ENCODE data around the gene TRAPPC2B.

The TRAPPC2B gene

DNA sequence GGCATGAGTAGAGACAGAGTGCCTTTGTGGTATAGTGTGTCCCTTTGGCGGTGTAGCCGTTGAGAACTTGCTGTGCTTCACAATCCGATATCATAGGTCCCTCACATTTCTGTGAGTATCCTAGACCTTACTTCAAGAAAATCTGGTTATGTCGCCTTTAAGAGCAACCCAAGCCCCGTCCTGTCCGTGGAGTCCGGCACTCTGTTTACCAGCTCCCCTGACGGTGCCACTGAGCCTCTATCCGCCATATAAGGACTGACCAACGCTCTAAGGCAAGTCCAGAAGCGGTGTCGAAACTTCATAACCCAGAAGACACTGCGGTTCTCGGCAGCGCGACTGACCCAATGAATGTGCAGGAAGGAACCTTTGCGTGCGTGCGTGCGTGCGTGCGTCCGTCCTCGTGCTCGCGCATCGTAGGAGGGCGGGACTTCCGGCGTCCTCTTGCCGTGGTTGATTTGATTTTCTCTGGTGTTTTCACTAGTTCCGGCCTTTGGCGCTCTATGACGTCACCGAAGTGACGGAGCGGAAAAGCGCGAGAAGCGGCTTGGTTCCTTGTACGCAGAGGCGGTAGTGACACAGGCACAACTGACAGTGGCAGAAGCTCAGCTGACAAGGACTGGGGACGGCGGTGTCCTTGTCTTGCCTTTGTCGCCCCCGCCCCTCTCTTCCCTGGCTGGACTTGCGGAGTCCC lies at the start of gene TRAPPC2B, which contains the start of gene ZNF547:
TRAPPC2B (plus strand) TSS at position 555 of the 691 bp plus-strand sequence. CDS start 1,283 bp downstream, outside the sequence.
ZNF547 (plus strand) TSS at position 555 of the 691 bp plus-strand sequence. CDS start 5,005 bp downstream, outside the sequence.
- DNase-seq (peak; percentile 97), ATAC-seq (peak; percentile 96)

DNA sequence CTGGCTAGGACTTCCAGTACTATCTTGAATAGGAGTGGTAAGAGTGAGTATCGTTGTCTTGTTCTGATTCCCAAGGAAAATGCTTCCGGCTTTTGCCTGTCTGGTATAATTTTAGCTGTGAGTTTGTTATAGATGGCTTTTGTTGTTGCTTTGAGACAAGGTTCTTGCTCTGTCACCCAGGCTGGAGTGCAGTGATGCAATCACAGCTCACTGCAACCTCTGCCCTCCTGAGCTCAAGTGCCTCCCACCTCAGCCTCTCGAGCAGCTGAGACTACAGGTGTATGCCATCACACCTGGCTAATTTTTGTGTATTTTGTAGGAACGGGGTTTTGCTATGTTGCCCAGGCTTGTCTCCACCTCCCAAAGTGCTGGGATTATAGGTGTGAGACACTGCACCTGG lies 49.2 kb upstream of the TRAPPC2B start:
- DNase-seq (no peak), ATAC-seq (no peak)

DNA sequence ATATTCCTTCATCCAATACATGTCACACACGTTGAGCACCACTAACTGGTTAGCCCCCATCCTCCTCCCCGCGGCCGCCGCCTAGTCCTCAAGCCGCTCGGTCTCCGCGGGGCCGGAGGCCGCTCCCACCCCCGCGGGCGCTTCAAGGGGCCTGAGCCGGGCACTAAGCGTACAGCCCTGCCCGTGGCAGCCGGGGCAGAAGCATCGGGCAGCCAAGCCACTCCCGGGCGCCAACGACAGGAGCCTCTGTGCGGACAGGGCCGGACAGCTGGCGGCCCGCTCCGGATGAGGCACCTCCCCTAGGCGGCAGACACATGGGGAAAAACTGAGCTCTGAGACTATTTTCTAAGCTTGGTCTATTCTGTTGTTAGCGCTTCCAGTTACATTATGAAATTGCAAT lies 45.8 kb upstream of the TRAPPC2B start:
- ATAC-seq = no peak
- DNase-seq = no peak

DNA sequence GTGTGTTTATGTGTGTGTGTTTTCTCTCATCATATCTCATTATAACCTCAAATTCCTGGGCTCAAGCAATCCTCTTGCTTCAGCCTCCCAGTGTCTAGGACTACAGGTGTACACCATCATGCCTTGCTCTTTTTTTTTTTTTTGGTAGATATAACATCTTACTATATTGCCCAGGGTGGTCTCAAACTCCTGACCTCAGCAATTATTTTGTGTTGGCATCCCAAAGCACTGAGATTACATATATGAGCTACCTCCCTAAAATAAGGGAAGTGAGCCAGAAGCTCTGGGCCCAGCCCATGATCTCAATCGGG lies 43.5 kb upstream of the TRAPPC2B start:
- no peak for DNase-seq
- no peak for ATAC-seq

DNA sequence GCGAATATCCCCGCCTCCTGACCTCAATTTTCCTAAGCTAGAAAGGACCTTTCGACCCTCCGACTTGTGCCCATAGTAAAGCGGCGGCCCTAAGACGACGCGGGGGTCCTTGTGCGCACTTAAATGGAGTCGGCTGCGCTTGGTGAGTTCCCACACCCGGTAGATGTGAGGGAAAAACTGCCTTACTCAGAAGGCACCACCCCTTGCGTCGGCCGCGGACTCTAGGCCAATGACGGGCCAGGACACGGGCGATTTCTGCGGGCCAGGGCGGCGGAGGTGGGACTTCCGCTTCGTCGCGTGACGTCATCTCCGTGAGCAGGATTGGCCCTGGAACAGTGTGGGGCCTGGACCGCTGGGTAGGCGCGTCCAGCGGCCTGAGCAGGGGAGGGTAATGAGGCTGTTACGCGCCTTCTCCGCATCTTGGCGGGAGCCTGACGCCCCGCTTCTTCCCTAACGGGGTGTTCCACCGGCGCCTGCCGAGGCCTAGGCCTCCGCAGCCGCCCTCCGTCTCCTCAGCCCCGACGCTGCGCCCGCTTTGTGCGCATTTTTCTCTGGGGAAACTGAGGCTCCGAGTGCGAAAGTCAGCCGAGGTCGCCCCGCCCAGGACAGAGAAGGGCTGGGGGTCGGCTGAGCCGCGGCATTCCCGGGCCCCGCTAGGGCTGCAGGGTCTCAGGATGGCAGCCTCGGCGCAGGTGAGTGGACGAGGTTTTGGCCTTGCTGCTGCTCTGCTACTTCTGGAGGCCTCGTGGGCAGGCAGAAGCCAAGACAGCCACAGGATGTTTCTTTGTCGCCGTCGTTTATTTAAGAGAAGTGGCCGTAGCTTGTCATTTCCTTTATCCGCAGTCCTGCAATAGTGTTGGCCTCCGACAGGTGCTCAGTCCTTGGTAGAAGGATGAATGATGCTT lies 42.9 kb upstream of the TRAPPC2B start, which contains the start of gene ZNF543:
ZNF543 (plus strand) TSS at position 293 of the 905 bp plus-strand sequence; CDS start at position 675, 382 bp downstream.
- ATAC-seq (peak; percentile 100), DNase-seq (peak; percentile 95)

DNA sequence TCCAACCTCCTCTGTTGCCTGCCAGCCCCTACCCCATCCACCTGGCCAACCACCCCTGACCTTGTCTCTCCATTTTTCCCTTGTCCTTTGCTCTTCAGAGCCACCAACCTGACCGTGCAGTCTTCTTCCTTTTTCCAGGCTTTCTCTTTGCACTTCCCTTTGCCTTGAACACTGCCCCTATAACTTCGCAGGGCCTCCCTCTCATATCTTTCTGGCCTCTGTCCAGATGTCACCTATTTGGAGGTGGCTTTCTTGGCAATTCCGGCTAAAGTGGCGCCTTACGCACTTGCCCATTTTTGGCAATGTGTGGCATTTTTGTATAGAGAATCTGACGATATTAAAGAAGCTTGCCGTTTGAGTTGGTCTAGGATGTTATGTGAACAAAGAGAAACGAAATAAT lies 42.2 kb upstream of the TRAPPC2B start:
- DNase-seq (no peak), ATAC-seq (no peak)

DNA sequence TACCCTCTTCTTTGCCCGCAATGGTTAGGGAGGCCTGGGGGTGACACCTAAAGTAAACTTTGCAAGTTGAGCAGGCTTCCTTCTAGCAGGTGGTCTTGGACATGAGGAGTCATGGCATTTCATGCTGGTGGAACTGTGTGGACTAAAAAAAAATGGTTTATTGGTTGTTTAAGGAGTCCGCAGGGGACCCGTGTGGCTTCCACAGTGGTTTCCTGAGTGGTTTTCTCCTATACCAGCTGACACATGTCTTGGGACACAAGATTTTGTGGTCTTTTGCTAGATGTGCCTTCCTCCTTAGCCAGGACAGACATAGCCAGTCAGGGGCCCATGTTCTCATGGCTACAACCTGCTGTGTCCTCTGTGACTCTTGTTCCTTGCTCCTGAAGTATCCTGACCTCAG lies 41.6 kb upstream of the TRAPPC2B start:
- no peak for DNase-seq
- ATAC-seq = no peak

DNA sequence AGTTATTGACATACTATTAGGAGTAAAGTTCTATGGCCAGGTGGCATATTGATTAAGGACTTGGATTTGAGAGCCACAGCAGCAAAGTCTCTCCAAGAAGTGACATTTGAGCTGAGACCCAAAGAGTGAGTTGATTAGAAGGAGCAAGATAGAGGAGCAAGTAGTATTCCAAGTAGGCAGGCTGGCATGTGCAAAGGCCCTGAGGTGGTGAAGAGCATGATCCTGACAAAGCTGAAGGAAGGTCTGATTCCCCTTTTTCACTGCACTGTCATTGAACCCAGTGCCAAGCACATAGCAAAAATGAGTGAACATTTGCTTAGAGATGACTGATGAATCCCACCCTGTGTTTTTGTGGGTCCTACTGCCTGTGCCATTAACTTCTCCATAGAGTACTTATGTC lies 38.4 kb upstream of the TRAPPC2B start:
- DNase-seq (no peak), ATAC-seq (no peak)

DNA sequence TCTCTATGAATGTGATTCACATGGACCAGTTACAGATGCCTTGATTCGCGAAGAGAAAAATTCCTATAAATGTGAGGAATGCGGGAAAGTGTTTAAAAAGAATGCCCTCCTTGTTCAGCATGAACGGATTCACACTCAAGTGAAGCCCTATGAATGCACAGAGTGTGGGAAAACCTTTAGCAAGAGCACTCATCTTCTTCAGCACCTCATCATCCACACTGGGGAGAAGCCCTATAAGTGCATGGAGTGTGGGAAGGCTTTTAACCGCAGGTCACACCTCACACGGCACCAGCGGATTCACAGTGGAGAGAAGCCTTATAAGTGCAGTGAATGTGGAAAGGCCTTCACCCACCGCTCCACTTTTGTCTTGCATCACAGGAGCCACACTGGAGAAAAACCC lies 35.4 kb upstream of the TRAPPC2B start:
- no peak for ATAC-seq
- no peak for DNase-seq

DNA sequence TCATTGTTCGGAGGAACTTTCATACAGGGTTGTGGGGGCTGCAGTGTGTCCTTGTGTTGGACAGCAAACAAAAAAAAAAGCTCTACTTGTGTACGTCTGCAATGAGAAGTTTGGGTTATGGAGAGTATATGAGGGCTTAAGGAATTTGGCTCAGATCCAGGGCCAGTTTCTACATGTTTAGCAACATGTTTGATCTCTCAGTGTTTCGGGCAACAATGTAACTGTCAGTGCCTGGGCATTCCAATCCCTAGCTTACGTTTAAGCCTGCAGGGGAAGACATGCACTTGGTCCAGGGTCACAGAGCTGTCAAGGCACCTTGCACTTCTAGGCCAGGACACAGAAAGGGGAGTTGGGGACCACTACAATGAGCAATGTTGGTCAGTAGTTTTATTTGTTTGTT lies 29.2 kb upstream of the TRAPPC2B start:
- DNase-seq (no peak), ATAC-seq (no peak)

DNA sequence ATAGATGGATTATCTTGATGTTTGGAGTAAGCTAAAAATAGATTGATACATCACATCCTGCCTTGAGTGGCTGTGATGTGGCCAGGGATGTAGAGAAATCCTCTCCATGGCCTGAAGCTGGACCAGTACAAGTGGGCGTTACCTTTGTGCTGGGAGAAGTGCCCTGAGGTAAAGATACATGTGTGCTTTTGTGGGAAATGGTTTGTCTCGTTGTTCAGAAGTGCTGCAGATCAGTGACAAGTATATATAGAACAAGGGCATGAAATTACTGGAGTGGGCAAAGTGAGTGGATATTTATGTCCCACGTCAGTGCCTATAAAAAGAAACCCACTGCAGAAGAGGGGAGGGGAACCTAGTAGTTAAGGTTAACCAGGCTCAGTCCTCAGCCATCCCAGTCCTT lies 24.5 kb upstream of the TRAPPC2B start:
- ATAC-seq (no peak), DNase-seq (no peak)

DNA sequence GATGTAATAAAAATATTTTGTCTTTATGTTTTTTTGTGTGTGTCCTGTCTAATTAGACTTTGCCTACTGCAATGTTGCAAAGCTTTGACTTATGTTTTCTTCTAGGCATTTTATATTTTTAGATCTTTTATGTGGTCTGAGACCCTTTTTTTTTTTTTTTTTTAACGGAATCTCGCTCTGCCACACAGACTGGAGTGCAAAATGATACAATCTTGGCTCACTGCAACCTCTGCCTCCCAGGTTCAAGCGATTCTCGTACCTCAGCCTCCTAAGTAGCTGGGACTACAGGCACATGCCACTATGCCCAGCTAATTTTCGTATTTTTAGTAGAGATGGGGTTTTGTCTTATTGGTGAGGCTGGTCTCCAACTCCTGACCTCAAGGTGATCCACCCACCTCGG lies 20.8 kb upstream of the TRAPPC2B start:
- ATAC-seq = no peak
- no peak for DNase-seq

DNA sequence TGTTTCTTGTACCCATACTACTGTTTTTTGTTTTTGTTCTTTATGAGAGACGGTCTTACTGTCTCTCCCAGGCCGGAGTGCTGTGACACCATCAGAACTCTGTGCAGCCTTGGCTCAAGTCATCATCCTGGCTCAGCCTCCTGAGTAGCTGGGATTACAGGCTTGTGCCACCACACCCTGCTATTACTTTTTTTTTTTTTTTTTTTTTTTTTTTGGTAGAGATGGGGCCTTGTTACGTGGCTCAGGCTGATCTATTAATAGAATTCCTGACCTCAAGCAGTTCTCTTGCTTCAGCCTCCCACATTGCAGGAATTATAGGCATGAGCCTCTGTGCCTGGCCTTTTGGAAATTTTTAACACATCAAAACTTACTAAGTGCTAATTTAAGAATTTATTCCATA lies 15.2 kb upstream of the TRAPPC2B start:
- DNase-seq = no peak
- no peak for ATAC-seq

DNA sequence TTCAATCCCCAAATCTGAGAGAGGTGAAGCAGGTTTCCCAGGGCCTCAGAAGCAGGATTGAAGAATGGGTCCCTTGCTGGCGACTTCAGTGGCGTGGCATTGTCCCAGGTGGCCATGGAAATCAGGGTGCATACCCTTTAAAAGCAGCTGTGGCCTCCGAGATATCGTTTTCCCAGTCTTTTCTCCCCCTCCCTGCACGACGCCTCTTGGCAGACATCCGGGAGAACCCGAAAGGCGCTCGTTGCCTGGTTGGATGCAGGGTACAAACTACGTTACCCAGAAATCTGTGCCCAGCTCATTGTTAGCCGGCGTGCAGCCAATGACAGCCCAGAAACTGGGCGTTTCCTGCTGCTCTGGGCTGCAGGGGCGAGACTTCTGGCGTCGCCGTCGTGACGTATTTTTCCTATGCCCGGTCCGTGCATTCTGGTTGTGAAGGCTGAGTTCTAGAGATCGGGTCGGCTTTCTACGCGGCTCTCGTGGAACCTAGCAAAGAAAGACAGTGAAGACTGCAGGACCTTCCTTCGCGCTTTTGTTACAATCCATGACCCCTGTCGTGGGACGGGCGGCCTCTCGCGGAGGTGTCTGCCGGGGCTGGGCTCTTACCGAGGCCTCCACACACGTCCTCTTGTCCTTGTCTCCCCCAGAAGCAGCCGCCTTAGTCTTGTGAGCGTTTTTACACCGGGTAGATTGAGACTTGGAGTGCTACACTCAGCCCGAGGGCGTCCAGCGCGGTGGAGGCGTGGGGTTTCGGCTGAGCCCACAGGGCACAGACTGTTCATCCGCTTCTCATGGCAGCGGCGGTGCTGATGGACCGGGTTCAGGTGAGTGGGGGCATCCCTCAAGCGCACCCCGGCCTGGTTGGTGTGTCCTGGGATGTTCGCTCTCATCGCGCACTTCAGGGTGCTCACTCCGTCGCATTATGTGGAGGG lies 12.2 kb upstream of the TRAPPC2B start, which contains the start of gene ZNF304:
ZNF304 (plus strand) TSS at position 395 of the 929 bp plus-strand sequence; CDS start at position 789, 394 bp downstream.
- ATAC-seq (peak; percentile 100), DNase-seq (peak; percentile 82)

DNA sequence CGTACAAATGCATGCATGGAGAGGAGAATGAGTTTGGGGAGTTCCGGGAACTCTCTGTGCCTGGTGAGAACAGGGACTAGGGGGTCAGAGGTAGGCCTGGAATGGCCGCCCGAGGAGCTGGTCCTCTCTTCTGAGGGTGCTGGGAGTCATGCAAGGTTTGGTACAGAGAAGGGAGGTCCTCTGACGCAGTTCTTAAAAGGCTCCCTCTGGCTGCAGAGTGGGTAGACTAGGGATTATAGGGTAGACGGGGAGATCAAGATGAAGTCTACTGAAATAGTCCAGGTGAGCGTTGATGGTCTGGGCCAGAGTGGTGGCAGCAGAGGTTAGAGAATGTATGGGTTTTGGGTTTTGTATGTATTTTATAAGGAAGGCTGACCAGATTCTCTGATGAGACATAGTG lies 11.5 kb upstream of the TRAPPC2B start:
- DNase-seq = no peak
- ATAC-seq = no peak

DNA sequence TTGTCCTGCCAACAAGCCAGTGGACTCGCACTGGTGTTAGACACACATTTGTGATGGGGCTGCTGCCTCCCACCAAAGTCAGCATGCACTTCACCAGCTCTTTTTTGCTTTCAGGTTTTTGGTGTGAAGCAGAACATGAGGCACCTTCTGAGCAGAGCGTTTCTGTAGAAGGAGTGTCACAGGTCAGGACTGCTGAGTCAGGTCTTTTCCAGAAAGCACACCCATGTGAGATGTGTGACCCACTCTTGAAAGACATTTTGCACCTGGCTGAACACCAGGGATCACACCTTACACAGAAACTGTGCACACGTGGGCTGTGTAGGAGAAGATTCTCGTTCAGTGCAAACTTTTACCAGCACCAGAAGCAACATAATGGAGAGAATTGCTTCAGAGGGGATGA lies 7.4 kb upstream of the TRAPPC2B start:
- DNase-seq (no peak), ATAC-seq (no peak)

DNA sequence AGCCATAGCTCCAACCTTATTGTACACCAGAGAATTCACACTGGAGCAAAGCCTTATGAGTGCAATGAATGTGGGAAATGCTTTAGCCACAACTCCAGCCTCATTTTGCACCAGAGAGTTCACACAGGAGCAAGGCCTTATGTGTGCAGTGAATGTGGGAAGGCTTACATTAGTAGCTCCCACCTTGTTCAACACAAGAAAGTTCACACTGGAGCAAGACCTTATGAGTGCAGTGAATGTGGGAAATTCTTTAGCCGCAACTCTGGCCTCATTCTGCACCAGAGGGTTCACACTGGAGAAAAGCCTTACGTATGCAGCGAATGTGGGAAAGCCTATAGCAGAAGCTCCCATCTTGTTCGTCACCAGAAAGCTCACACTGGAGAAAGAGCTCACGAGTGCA lies 5.9 kb upstream of the TRAPPC2B start:
- ATAC-seq (no peak), DNase-seq (no peak)

DNA sequence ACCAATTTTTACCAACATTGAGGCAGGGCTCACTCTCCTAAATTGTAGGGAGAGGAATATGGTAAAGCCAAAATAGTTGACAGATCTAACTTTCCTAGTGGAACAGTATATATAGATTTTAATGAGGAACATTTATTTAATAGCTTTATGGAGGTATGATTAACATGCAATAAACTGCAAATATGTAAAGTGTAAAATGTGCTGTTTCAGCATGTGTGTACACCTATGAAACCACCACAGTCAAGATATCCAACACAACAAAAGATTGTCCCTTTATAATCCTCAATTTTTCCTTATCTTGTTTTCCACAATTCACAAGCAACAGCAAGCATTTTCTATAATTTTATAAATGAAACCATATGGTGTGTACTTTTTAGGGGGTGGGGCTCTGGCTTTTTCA lies 4.1 kb upstream of the TRAPPC2B start:
- ATAC-seq = no peak
- no peak for DNase-seq

DNA sequence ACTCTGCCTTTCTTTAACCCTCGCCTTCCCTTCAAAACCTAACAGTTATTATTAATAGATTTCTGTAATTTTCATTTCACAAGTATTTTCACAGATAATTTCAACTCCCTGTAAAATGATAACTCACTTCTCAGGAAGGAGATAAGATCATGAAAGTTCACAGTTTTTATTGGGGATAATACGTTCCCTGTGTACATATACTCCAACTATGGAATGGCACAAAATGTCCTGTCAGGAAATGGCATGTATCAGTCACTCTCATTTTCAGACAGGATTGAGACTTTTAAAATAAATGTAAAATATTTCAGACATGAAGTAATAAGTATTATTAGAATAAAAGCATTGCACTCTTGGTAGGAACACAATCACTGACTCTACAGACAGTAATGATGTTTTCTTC lies 932 bp upstream of the TRAPPC2B start:
- ATAC-seq (no peak), DNase-seq (no peak)

DNA sequence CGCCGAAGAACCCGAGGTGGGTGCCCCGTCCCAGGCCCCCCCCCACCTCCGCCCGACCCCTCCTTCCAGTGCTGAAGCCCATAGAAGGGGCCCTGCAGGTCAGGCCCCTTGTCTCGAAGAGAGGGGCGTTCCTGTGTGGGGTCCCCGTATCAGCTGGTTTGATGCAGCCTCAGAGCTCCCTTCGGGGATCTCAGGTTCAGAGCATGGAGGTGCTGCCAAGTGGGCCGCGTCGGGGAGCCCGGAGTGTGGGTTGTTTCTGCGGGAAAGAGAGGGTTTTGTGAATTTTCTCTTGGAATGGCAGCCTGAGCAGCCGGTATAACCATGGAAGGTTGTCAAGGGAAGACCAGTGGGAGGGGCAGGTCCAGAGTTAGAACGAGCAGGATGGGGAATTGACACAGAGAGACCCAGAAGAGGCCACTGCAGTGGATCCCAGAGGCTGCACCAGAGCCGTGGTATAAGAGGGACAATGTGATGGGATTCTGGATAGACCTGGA lies 384 bp downstream of the TRAPPC2B start:
- DNase-seq (no peak), ATAC-seq (no peak)

DNA sequence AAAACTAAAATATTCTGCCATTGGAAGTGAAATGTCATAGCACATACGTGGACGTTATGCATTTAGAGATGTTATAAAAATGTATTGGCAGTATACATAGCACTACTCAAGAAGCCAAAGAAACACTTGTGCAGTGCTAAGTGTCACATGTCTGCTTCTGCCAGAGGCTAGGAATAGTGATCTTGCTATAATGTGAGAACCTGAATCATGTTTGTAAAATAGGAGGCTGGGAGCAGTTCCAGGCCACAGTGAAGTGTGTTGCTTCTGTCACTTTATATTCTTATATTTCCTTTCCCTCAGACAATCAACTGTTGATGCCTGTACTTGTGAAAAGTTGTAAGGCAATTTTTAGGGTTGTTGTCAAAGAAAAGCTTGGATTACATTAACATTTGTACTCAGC lies 3.4 kb downstream of the TRAPPC2B start:
- DNase-seq = no peak
- no peak for ATAC-seq

DNA sequence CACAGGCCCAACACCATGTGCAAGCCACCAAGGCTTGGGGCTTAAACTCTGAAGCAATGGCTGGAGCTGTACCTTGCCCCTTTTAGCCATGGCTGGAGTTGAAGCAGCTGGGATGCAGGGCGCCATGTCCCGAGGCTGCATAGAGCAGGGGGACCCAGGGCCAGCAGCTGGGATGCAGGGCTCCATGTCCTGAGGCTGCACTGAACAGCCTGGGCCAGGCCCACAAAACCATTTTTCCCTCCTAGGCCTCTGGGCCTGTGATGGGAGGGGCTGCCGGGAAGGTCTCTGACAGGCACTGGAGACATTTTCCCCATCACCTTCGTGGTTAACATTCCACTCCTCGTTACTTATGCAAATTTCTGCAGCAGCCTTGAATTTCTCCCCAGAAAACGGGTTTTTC lies 10.8 kb downstream of the TRAPPC2B start:
- ATAC-seq = no peak

More for the DNA sequence above, 10.8 kb downstream of the TRAPPC2B start:
- DNase-seq = no peak

Data from stimulated activated naive CD8-positive, alpha-beta T cell treated with anti-CD3 and anti-CD28 coated beads, Interleukin-15, Interleukin-2, amounts not matched to agents 100 U/mL and 50 U/mL, for 24 hours (primary cell).